ENCODE data around the gene HOXA3. TPM values are rescaled to one million over a fixed set of nuclear protein-coding genes. Genes with fewer than 3 reads are reported as not detected.

HOXA3 gene
- total RNA-seq, 1 donor from 2014 or later, result not detected

GRCh38 chr7:27107391-27108381, 44.7 kb downstream of the HOXA3 start:
- Mint-ChIP-seq H3K27me3 (peaks cover 36% of the 10 kb centered on the region), H3K27ac (no peak overlapping the region)
- DNase-seq, result no peak

GRCh38 chr7:27106901-27107240, 45.5 kb downstream of the HOXA3 start:
- peaks cover 4% of the 10 kb centered on the region for H3K4me1 Mint-ChIP-seq
- no peak overlapping the region for H3K27ac Mint-ChIP-seq
- H3K27me3 Mint-ChIP-seq, result peaks cover 41% of the 10 kb centered on the region
- intact Hi-C loops (cut with micrococcal nuclease), result no loop called here
- H3K4me3 Mint-ChIP-seq, result no peak overlapping the region
- H3K9me3 Mint-ChIP-seq, result no peaks in the 10 kb centered on the region
- no peak for DNase-seq
- H3K36me3 Mint-ChIP-seq (ENCODE audit: low read depth), result no peaks in the 10 kb centered on the region

More at GRCh38 chr7:27107391-27108381, 44.7 kb downstream of the HOXA3 start:
- intact Hi-C loops (cut with micrococcal nuclease), result no loop called here
- Mint-ChIP-seq H3K4me1 (peaks cover 4% of the 10 kb centered on the region), H3K9me3 (no peaks in the 10 kb centered on the region), H3K36me3 (ENCODE audit: low read depth) (no peaks in the 10 kb centered on the region), H3K4me3 (no peak overlapping the region)

- Mint-ChIP-seq H3K27ac (no peak overlapping the region), H3K27me3 (peaks cover 44% of the 10 kb centered on the region), H3K4me1 (peaks cover 4% of the 10 kb centered on the region), H3K9me3 (no peaks in the 10 kb centered on the region), H3K36me3 (ENCODE audit: low read depth) (no peaks in the 10 kb centered on the region), H3K4me3 (no peak overlapping the region)
- intact Hi-C loops (cut with micrococcal nuclease), result no loop called here
- DNase-seq, result no peak
These were observed 46.0 kb downstream of the HOXA3 start for GRCh38 chr7:27106181-27106900.

GRCh38 chr7:27105301-27106031, 46.9 kb downstream of the HOXA3 start:
- Mint-ChIP-seq H3K4me3 (no peak overlapping the region), H3K27ac (no peak overlapping the region), H3K27me3 (peaks cover 53% of the 10 kb centered on the region), H3K4me1 (peaks cover 4% of the 10 kb centered on the region), H3K36me3 (ENCODE audit: low read depth) (peaks cover 2% of the 10 kb centered on the region), H3K9me3 (no peaks in the 10 kb centered on the region)
- intact Hi-C loops (cut with micrococcal nuclease), result no loop called here
- DNase-seq, result no peak

GRCh38 chr7:27104341-27105058, 47.9 kb downstream of the HOXA3 start:
- no peak for DNase-seq
- Mint-ChIP-seq H3K9me3 (no peaks in the 10 kb centered on the region), H3K27ac (no peak overlapping the region), H3K4me3 (no peak overlapping the region), H3K36me3 (ENCODE audit: low read depth) (peaks cover 4% of the 10 kb centered on the region), H3K27me3 (peaks cover 62% of the 10 kb centered on the region), H3K4me1 (peaks cover 4% of the 10 kb centered on the region)
- intact Hi-C loops (cut with micrococcal nuclease), result no loop called here

- H3K4me1 Mint-ChIP-seq, result peaks cover 4% of the 10 kb centered on the region
- no peaks in the 10 kb centered on the region for H3K9me3 Mint-ChIP-seq
- no peak overlapping the region for H3K4me3 Mint-ChIP-seq
- peaks cover 71% of the 10 kb centered on the region for H3K27me3 Mint-ChIP-seq
- H3K36me3 Mint-ChIP-seq (ENCODE audit: low read depth), result peaks cover 6% of the 10 kb centered on the region
- intact Hi-C loops (cut with micrococcal nuclease), result no loop called here
- no peak overlapping the region for H3K27ac Mint-ChIP-seq
- DNase-seq, result no peak
These were observed 48.7 kb downstream of the HOXA3 start for GRCh38 chr7:27103489-27104226.

- intact Hi-C loops (cut with micrococcal nuclease), result no loop called here
- no peak for DNase-seq
- Mint-ChIP-seq H3K36me3 (ENCODE audit: low read depth) (peaks cover 6% of the 10 kb centered on the region), H3K27me3 (peaks cover 78% of the 10 kb centered on the region), H3K4me1 (peaks cover 7% of the 10 kb centered on the region), H3K9me3 (no peaks in the 10 kb centered on the region), H3K4me3 (no peak within 1 kb of the TSS), H3K27ac (no peak within 1 kb of the TSS)
These were observed 49.6 kb downstream of the HOXA3 start, which contains the start of gene HOXA2 for GRCh38 chr7:27102581-27103442. Gene HOXA2 (minus strand): TSS chr7:27102683. CDS start chr7:27102500, 183 bp downstream.

GRCh38 chr7:27101957-27102580, 50.3 kb downstream of the HOXA3 start:
- Mint-ChIP-seq H3K36me3 (ENCODE audit: low read depth) (peaks cover 10% of the 10 kb centered on the region), H3K27me3 (peaks cover 85% of the 10 kb centered on the region), H3K4me1 (peaks cover 12% of the 10 kb centered on the region), H3K27ac (no peak overlapping the region), H3K9me3 (peaks cover 3% of the 10 kb centered on the region), H3K4me3 (no peak overlapping the region)
- intact Hi-C loops (cut with micrococcal nuclease), result no loop called here
- DNase-seq, result no peak

GRCh38 chr7:27101171-27101956, 51.0 kb downstream of the HOXA3 start:
- intact Hi-C loops (cut with micrococcal nuclease), result no loop called here
- DNase-seq, result no peak
- H3K27ac Mint-ChIP-seq, result no peak overlapping the region
- peaks cover 89% of the 10 kb centered on the region for H3K27me3 Mint-ChIP-seq
- H3K4me1 Mint-ChIP-seq, result peaks cover 13% of the 10 kb centered on the region
- peaks cover 10% of the 10 kb centered on the region for H3K36me3 Mint-ChIP-seq (ENCODE audit: low read depth)
- H3K4me3 Mint-ChIP-seq, result no peak overlapping the region
- H3K9me3 Mint-ChIP-seq, result peaks cover 4% of the 10 kb centered on the region

GRCh38 chr7:27100694-27101170, 51.7 kb downstream of the HOXA3 start:
- no peak for DNase-seq
- H3K36me3 Mint-ChIP-seq (ENCODE audit: low read depth), result peaks cover 10% of the 10 kb centered on the region
- no peak overlapping the region for H3K27ac Mint-ChIP-seq
- peaks cover 4% of the 10 kb centered on the region for H3K9me3 Mint-ChIP-seq
- peaks cover 85% of the 10 kb centered on the region for H3K27me3 Mint-ChIP-seq
- intact Hi-C loops (cut with micrococcal nuclease), result no loop called here
- peaks cover 14% of the 10 kb centered on the region for H3K4me1 Mint-ChIP-seq
- H3K4me3 Mint-ChIP-seq, result no peak overlapping the region

Measured in activated CD4-positive, alpha-beta T cell treated with anti-CD3 and anti-CD28 coated beads, Interleukin-2, amount 10 ng/mL, durations not matched to agents 24 days and 14 days (primary cell).